ENCODE measurements around the gene PTPRG. TPM values are rescaled to one million over a fixed set of nuclear protein-coding genes. Genes with fewer than 3 reads are reported as not detected.

The PTPRG gene
- total and polyA plus RNA-seq, 4 donors, result 3.6 to 35.6 (median 8.1) TPM

GRCh38 chr3:62211675-62212429, 650.5 kb downstream of the PTPRG start (continued):
- TF ChIP-seq FOXA1 (IDR thresholded peaks at IDR 0.05) (no peak), EGR1 (IDR thresholded peaks at IDR 0.05; ENCODE audit: low read depth in 2 of 2) (no peak)

- Histone ChIP-seq H3K4me1 (ENCODE audit: control insufficient read depth in 4 of 4, insufficient read depth in 4 of 4, low read length in 3 of 4) (peaks cover 0 to 2% (median 0%) of the 10 kb centered on the region in 4 donors), H3K9me3 (ENCODE audit: control insufficient read depth in 4 of 4, low read length in 3 of 4) (no peaks in the 10 kb centered on the region), H3K36me3 (ENCODE audit: control insufficient read depth in 4 of 4, insufficient read depth in 3 of 4, low read depth in 1 of 4, low read length in 3 of 4) (peaks cover 0 to 2% (median 0%) of the 10 kb centered on the region in 4 donors), H3K4me3 (ENCODE audit: low read depth in 1 of 3, low read length in 3 of 3) (no peak overlapping the region), H3K9ac (ENCODE audit: low read depth in 1 of 2, low read length in 2 of 2) (no peak overlapping the region), H3K27ac (ENCODE audit: low read depth in 1 of 2, low read length in 2 of 2) (no peak overlapping the region), H3K27me3 (ENCODE audit: control insufficient read depth in 4 of 4, insufficient read depth in 4 of 4, low read length in 3 of 4) (no peaks in the 10 kb centered on the region)
- 93% methylated on average over 4 of the region's 4 CpGs for WGBS
- TF ChIP-seq SP1 (IDR thresholded peaks at IDR 0.05) (no peak), RXRA (IDR thresholded peaks at IDR 0.05) (no peak), REST (IDR thresholded peaks at IDR 0.05) (no peak), HNF4G (IDR thresholded peaks at IDR 0.05) (no peak), EGR1 (IDR thresholded peaks at IDR 0.05; ENCODE audit: low read depth in 2 of 2) (no peak), YY1 (IDR thresholded peaks at IDR 0.05) (no peak), FOXA1 (IDR thresholded peaks at IDR 0.05) (no peak), FOXA2 (IDR thresholded peaks at IDR 0.05) (no peak), MAX (IDR thresholded peaks at IDR 0.05) (no peak)
- no peak for DNase-seq (ENCODE audit: low spot score)
Measured at GRCh38 chr3:62214850-62215249, 653.5 kb downstream of the PTPRG start.

DNA sequence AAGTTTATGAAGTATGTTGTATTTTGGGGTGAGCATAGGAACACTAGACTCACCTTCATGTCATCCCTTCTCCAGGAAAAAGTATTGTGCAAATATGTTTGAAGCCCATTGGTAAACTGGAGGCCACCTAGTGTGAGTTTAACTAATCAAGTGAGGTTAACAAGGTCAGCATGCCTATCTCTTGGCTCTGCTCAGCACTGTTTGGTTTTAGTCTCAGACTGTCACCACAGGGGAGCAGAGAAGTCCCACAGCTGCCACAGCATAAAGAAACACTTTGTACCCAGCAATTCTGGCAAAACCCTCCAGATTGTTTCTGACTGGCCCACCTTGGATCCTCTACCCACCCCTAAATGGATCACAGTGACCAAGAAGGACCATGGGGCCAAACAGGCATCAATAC, 659.2 kb downstream of the PTPRG start:
- Histone ChIP-seq H3K36me3 (ENCODE audit: control insufficient read depth in 4 of 4, insufficient read depth in 3 of 4, low read depth in 1 of 4, low read length in 3 of 4) (peaks cover 0 to 5% (median 2%) of the 10 kb centered on the region in 4 donors), H3K9ac (ENCODE audit: low read depth in 1 of 2, low read length in 2 of 2) (no peak overlapping the region), H3K4me3 (ENCODE audit: low read depth in 1 of 3, low read length in 3 of 3) (no peak overlapping the region), H3K4me1 (ENCODE audit: control insufficient read depth in 4 of 4, insufficient read depth in 4 of 4, low read length in 3 of 4) (peaks cover 0 to 4% (median 2%) of the 10 kb centered on the region in 4 donors), H3K9me3 (ENCODE audit: control insufficient read depth in 4 of 4, low read length in 3 of 4) (peaks cover 0 to 4% (median 0%) of the 10 kb centered on the region in 4 donors), H3K27ac (ENCODE audit: low read depth in 1 of 2, low read length in 2 of 2) (no peak overlapping the region), H3K27me3 (ENCODE audit: control insufficient read depth in 4 of 4, insufficient read depth in 4 of 4, low read length in 3 of 4) (no peaks in the 10 kb centered on the region)
- DNase-seq (ENCODE audit: low spot score), result no peak
- TF ChIP-seq SP1 (IDR thresholded peaks at IDR 0.05) (no peak), RXRA (IDR thresholded peaks at IDR 0.05) (peak; percentile 7 to 24), GABPA (IDR thresholded peaks at IDR 0.05 in 1 of 2, conservative IDR thresholded peaks at IDR 0.05 in 1 of 2) (no peak), FOXA1 (IDR thresholded peaks at IDR 0.05) (no peak), RAD21 (IDR thresholded peaks at IDR 0.05) (no peak), YY1 (IDR thresholded peaks at IDR 0.05) (no peak), HNF4A (conservative IDR thresholded peaks at IDR 0.05) (peak in 1 of 2 donors; percentile 5), TAF1 (conservative IDR thresholded peaks at IDR 0.05) (no peak), EGR1 (IDR thresholded peaks at IDR 0.05; ENCODE audit: low read depth in 2 of 2) (no peak), REST (IDR thresholded peaks at IDR 0.05) (no peak), JUND (IDR thresholded peaks at IDR 0.05) (no peak), FOXA2 (IDR thresholded peaks at IDR 0.05) (no peak)
- TF ChIP-seq, protein P1, sequence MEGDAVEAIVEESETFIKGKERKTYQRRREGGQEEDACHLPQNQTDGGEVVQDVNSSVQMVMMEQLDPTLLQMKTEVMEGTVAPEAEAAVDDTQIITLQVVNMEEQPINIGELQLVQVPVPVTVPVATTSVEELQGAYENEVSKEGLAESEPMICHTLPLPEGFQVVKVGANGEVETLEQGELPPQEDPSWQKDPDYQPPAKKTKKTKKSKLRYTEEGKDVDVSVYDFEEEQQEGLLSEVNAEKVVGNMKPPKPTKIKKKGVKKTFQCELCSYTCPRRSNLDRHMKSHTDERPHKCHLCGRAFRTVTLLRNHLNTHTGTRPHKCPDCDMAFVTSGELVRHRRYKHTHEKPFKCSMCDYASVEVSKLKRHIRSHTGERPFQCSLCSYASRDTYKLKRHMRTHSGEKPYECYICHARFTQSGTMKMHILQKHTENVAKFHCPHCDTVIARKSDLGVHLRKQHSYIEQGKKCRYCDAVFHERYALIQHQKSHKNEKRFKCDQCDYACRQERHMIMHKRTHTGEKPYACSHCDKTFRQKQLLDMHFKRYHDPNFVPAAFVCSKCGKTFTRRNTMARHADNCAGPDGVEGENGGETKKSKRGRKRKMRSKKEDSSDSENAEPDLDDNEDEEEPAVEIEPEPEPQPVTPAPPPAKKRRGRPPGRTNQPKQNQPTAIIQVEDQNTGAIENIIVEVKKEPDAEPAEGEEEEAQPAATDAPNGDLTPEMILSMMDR (IDR thresholded peaks at IDR 0.05; ENCODE audit: low read depth, low read length, missing input control), result no peak

All from liver (tissue), 9 donors.